ENCODE measurements around the gene CLTCL1.

CLTCL1 gene

GRCh38 chr22:19201869-19202798, 89.4 kb downstream of the CLTCL1 start:
- Histone ChIP-seq H3K9me3 (ENCODE audit: control insufficient read depth, low read length) (no peaks in the 10 kb centered on the region), H3K4me1 (no peaks in the 10 kb centered on the region), H3K27ac (no peak overlapping the region), H3K36me3 (ENCODE audit: control insufficient read depth, insufficient read depth, low read length) (no peaks in the 10 kb centered on the region), H3K9ac (no peak overlapping the region), H2AFZ (no peak overlapping the region), H3K27me3 (ENCODE audit: control insufficient read depth, insufficient read depth, low read length) (no peaks in the 10 kb centered on the region), H3K79me2 (no peaks in the 10 kb centered on the region), H3K4me2 (ENCODE audit: low read length) (no peak overlapping the region), H3K4me3 (ENCODE audit: low read depth, low read length) (no peak overlapping the region)
- no peak for TF ChIP-seq CTCF (IDR thresholded peaks at IDR 0.05)

- Histone ChIP-seq H3K36me3 (ENCODE audit: control insufficient read depth, insufficient read depth, low read length) (no peaks in the 10 kb centered on the region), H3K4me2 (ENCODE audit: low read length) (no peak overlapping the region), H2AFZ (no peak overlapping the region), H3K27me3 (ENCODE audit: control insufficient read depth, insufficient read depth, low read length) (no peaks in the 10 kb centered on the region), H3K4me3 (ENCODE audit: low read depth, low read length) (no peak overlapping the region), H3K27ac (no peak overlapping the region), H3K9me3 (ENCODE audit: control insufficient read depth, low read length) (no peaks in the 10 kb centered on the region), H3K9ac (no peak overlapping the region), H3K4me1 (no peaks in the 10 kb centered on the region), H3K79me2 (no peaks in the 10 kb centered on the region)
- no peak for TF ChIP-seq CTCF (IDR thresholded peaks at IDR 0.05)
These were observed 90.2 kb downstream of the CLTCL1 start for GRCh38 chr22:19201130-19201868.

- no peak for TF ChIP-seq CTCF (IDR thresholded peaks at IDR 0.05)
- no peaks in the 10 kb centered on the region for H3K9me3 ChIP-seq (ENCODE audit: control insufficient read depth, low read length)
- H3K27me3 ChIP-seq (ENCODE audit: control insufficient read depth, insufficient read depth, low read length), result no peaks in the 10 kb centered on the region
- H3K4me1 ChIP-seq, result no peaks in the 10 kb centered on the region
- no peaks in the 10 kb centered on the region for H3K36me3 ChIP-seq (ENCODE audit: control insufficient read depth, insufficient read depth, low read length)
- no peaks in the 10 kb centered on the region for H3K79me2 ChIP-seq
- no peak overlapping the region for H3K27ac ChIP-seq
- H3K9ac ChIP-seq, result no peak overlapping the region
- no peak overlapping the region for H2AFZ ChIP-seq
- H3K4me3 ChIP-seq (ENCODE audit: low read depth, low read length), result no peak overlapping the region
- no peak overlapping the region for H3K4me2 ChIP-seq (ENCODE audit: low read length)
These were observed 92.0 kb downstream of the CLTCL1 start for GRCh38 chr22:19199479-19199878.

- no peak overlapping the region for H3K27ac ChIP-seq
- H3K9ac ChIP-seq, result no peak overlapping the region
- no peaks in the 10 kb centered on the region for H3K4me1 ChIP-seq
- no peaks in the 10 kb centered on the region for H3K9me3 ChIP-seq (ENCODE audit: control insufficient read depth, low read length)
- TF ChIP-seq CTCF (IDR thresholded peaks at IDR 0.05), result no peak
- H3K4me2 ChIP-seq (ENCODE audit: low read length), result no peak overlapping the region
- H3K4me3 ChIP-seq (ENCODE audit: low read depth, low read length), result no peak overlapping the region
- no peaks in the 10 kb centered on the region for H3K36me3 ChIP-seq (ENCODE audit: control insufficient read depth, insufficient read depth, low read length)
- H3K27me3 ChIP-seq (ENCODE audit: control insufficient read depth, insufficient read depth, low read length), result no peaks in the 10 kb centered on the region
- H2AFZ ChIP-seq, result no peak overlapping the region
- no peaks in the 10 kb centered on the region for H3K79me2 ChIP-seq
These were observed 93.3 kb downstream of the CLTCL1 start for GRCh38 chr22:19197997-19198865.
